22Rv1 (cell line): ENCODE results near the gene MIS18BP1.

Experiments used
- CTCF ChIP-seq: fragments of 450-650 bp; IDR thresholded peaks from 2 replicates; pipeline ENCODE4 v1.5.1; 2017; ENCODE audit warnings: mild to moderate bottlenecking
- ZFX ChIP-seq: fragments of 450-650 bp; IDR thresholded peaks from 2 replicates; pipeline ENCODE4 v1.6.1; 2017; ENCODE audit warnings: antibody characterized with exemption, borderline replicate concordance

- no peak for TF ChIP-seq CTCF
- no peak for TF ChIP-seq ZFX
These were observed 71.2 kb downstream of the MIS18BP1 start for GRCh38 chr14:45181806-45182205.
